Activated CD8-positive, alpha-beta T cell treated with anti-CD3 and anti-CD28 coated beads for 36 hours (primary cell): ENCODE measurements around the gene CCL25. TPM values are rescaled to one million over a fixed set of nuclear protein-coding genes. Genes with fewer than 3 reads are reported as not detected.

ENCODE experiments used
- ATAC-seq: fragments of 200-7000 bp; cut with Tn5 transposase; one replicate; pipeline ENCODE4 v1.10.0; 2021; ENCODE audit warnings: mild to moderate bottlenecking, moderate library complexity
- CTCF ChIA-PET: fragments of 350-600 bp; sonication (Branson Sonifier 250); formaldehyde crosslinking; loops from one replicate; lab custom pipeline; 2021; ENCODE audit warnings: antibody characterized with exemption; lab: Charles Lee
- POLR2A ChIA-PET: fragments of 350-600 bp; sonication (Branson Sonifier 250); formaldehyde crosslinking; loops from one replicate; lab custom pipeline; 2021; ENCODE audit warnings: antibody characterized with exemption; lab: Charles Lee
- DNase-seq: peaks from one replicate; pipeline ENCODE4 v3.0.0-alpha.2; 2020
- H3K27ac Mint-ChIP-seq: one replicate; pipeline ENCODE4 v1.8.0; 2021; ENCODE audit warnings: mild to moderate bottlenecking, mixed read lengths
- H3K27me3 Mint-ChIP-seq: one replicate; pipeline ENCODE4 v1.8.0; 2021; ENCODE audit warnings: mixed read lengths
- H3K36me3 Mint-ChIP-seq: one replicate; pipeline ENCODE4 v1.8.0; 2021; ENCODE audit warnings: low read depth, mixed read lengths
- H3K4me1 Mint-ChIP-seq: one replicate; pipeline ENCODE4 v1.8.0; 2021; ENCODE audit warnings: low read depth, mixed read lengths
- H3K4me3 Mint-ChIP-seq: one replicate; pipeline ENCODE4 v1.8.0; 2021; ENCODE audit warnings: mild to moderate bottlenecking, moderate library complexity, mixed read lengths
- H3K9me3 Mint-ChIP-seq: one replicate; pipeline ENCODE4 v1.8.0; 2021; ENCODE audit warnings: mixed read lengths
- CTCF ChIP-seq: fragments of 200-600 bp; IDR thresholded peaks from one replicate; pipeline ENCODE4 v1.8.0; 2022; ENCODE audit warnings: antibody characterized with exemption, mild to moderate bottlenecking
- intact Hi-C: fragments of 100-400 bp; cut with micrococcal nuclease; formaldehyde crosslinking; loops from one replicate; pipeline ENCODE4 v1.10.0; 2022
- total RNA-seq, 2 experiments: library from RNA; stranded (reverse); gene quantifications; one replicate each; pipeline ENCODE4 v1.2.3, GENCODE V29; 2021

Gene CCL25
- total RNA-seq, 2 experiments from 2014 or later, result 0.29 TPM; not detected in 1

DNA sequence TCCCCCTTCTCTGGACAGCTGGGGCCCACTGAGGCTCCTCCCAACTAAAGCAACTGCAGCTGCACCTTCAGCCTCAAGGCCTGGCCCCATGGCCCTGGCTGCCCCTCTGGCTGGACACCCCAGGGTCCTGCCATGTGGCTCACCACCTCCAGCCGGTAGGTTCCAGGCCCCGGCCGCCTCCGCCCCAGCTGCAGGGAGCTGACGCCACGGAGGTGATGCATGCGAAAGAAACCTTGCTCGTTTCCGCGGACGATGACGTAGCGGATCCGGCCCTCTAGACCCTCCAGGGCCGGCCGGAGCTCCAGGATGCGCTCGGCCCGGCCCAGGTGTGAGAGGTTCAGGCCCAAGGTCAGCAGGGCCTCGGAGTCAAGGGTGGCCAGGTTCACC lies 13.3 kb downstream of the CCL25 start:
- H3K9me3 Mint-ChIP-seq, result peaks cover 15% of the 10 kb centered on the region
- ATAC-seq (no peak), DNase-seq (no peak)
- no peaks in the 10 kb centered on the region for H3K36me3 Mint-ChIP-seq
- peaks cover 4% of the 10 kb centered on the region for H3K4me1 Mint-ChIP-seq
- H3K4me3 Mint-ChIP-seq, result no peak overlapping the region
- H3K27me3 Mint-ChIP-seq, result no peaks in the 10 kb centered on the region
- H3K27ac Mint-ChIP-seq, result no peak overlapping the region
- intact Hi-C loops, result no loop called here
- POLR2A ChIA-PET, result no interaction called here
- TF ChIP-seq CTCF, result no peak
- CTCF ChIA-PET, result interaction anchor here (1.1 to 1.4 kb wide), 2 partner anchors 8 to 64 kb away, joined by 3 read pairs; no protein-coding TSS in a partner anchor

DNA sequence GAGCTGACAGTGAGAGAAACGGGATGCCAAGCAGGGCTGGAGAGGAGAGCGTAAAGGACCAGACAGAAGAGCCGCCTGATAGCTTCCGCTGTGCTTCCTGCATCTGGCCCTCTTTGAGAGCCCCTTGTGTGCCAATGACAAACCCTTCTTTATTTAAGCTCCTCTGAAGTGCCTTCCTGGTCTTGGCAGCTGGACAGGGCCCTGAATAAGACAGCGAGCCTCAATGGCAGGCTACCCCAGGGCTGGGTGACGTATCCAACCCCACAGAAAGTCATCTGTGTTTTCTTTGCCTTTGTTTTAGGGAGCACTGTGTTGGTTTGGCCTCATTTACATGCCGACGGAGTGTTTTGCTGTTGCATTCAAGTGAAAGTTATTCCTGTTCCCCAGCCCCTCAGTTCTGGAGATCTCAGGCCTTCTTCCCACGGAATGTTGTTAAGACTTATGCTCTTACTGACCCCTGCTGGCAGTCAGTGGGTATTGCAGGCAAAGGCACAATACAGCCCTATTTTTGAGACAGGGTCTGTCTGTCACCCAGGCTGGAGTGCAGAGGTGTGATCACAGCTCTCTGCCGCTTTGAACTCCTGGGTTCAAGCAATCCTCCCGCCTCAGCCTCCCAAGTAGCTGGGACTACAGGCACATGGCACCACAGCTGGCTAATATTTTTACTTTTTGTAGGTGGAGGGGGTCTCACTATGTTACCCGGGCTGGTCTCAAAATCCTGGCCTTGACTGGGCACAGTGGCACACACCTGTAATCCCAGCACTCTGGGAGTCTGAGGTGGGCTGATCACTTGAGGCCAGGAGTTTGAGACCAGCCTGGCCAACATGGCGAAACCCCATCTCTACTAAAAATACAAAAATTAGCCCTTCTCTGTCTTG lies 16.8 kb downstream of the CCL25 start:
- POLR2A ChIA-PET, result interaction anchor here (1.5 kb wide), 1 partner anchor 125 kb away, joined by 5 read pairs; the partner anchor contains the start of gene TIMM44
- intact Hi-C loops, result no loop called here
- H3K4me1 Mint-ChIP-seq, result peaks cover 14% of the 10 kb centered on the region
- DNase-seq, result peak; percentile 48
- CTCF ChIA-PET, result interaction anchor here (0.9 to 1.8 kb wide), 7 partner anchors 22 to 125 kb away, joined by 3 to 6 read pairs (median 4); no protein-coding TSS in a partner anchor
- H3K27me3 Mint-ChIP-seq, result no peaks in the 10 kb centered on the region
- TF ChIP-seq CTCF, result peak; percentile 95
- no peak for ATAC-seq
- no peak overlapping the region for H3K27ac Mint-ChIP-seq
- peaks cover 19% of the 10 kb centered on the region for H3K9me3 Mint-ChIP-seq
- no peaks in the 10 kb centered on the region for H3K36me3 Mint-ChIP-seq
- no peak overlapping the region for H3K4me3 Mint-ChIP-seq

GRCh38 chr19:8071912-8072311 lies 19.4 kb downstream of the CCL25 start:
- ATAC-seq, result no peak
- Mint-ChIP-seq H3K4me3 (no peak overlapping the region), H3K4me1 (peaks cover 10% of the 10 kb centered on the region), H3K27me3 (no peaks in the 10 kb centered on the region), H3K9me3 (peaks cover 24% of the 10 kb centered on the region), H3K36me3 (no peaks in the 10 kb centered on the region), H3K27ac (no peak overlapping the region)
- TF ChIP-seq CTCF, result no peak
- CTCF ChIA-PET, result interaction anchor here (1.8 kb wide), 1 partner anchor 101 kb away, joined by 4 read pairs; no protein-coding TSS in a partner anchor
- no peak for DNase-seq
- POLR2A ChIA-PET, result no interaction called here
- intact Hi-C loops, result no loop called here

- Mint-ChIP-seq H3K9me3 (peaks cover 17% of the 10 kb centered on the region), H3K27me3 (peaks cover 2% of the 10 kb centered on the region), H3K27ac (no peak overlapping the region), H3K4me1 (peaks cover 10% of the 10 kb centered on the region), H3K36me3 (no peaks in the 10 kb centered on the region), H3K4me3 (no peak overlapping the region)
- ChIA-PET POLR2A (no interaction called here), CTCF (no interaction called here)
- ATAC-seq, result no peak
- no peak for TF ChIP-seq CTCF
- no peak for DNase-seq
- intact Hi-C loops, result no loop called here
Measured at GRCh38 chr19:8074501-8074900, 21.9 kb downstream of the CCL25 start.
